NCI-H2227 treated with DMSO at 0.1 percent for 48 hours (cell line): ENCODE results near the gene THOC7.
A peak's percentile ranks its signal among the peaks of the same experiment; 100 is the strongest.

Source experiments
- DNase-seq: peaks from one replicate; lab custom pipeline; 2025; lab: John Stamatoyannopoulos, UW

The THOC7 gene

GRCh38 chr3:63845215-63845614, 18.4 kb downstream of the THOC7 start:
- no peak for DNase-seq

DNA sequence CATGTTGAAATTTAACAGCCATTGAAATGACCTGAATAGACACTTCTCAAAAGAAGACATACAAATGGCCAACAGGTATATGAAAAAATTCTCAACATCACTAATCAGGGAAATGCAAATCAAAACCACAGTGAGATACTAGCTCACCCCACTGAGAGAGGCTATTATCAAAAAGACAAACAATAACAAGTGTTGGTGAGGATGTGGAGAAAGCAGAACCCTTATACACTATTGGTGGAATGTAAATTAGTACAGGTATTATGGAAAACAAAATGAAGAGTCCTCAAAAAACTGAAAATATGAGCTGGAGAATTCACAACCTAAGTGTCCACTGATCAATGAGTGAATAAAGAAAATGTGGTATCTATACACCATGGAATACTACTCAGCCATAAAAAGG, 21.5 kb downstream of the THOC7 start:
- no peak for DNase-seq

DNA sequence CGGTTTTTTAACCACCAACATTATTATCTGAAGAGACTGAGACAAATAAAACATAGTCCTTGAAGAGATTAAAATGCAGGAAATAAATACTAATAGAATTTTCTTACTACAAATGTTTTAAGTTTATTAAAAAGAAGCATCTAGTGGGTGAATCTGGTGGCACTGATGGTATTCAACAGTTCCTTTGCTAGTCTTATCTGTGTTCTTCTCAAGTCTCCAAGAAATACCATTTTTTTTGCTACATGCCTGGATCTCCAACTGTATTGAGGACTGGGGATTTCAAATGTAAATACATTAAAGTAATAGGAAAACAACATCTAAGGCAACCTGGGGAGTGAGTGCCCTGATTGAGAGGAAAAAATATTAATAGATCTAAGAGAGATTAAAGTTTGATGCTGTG, 21.9 kb downstream of the THOC7 start:
- no peak for DNase-seq

GRCh38 chr3:63832395-63832794, 31.2 kb downstream of the THOC7 start:
- no peak for DNase-seq

DNA sequence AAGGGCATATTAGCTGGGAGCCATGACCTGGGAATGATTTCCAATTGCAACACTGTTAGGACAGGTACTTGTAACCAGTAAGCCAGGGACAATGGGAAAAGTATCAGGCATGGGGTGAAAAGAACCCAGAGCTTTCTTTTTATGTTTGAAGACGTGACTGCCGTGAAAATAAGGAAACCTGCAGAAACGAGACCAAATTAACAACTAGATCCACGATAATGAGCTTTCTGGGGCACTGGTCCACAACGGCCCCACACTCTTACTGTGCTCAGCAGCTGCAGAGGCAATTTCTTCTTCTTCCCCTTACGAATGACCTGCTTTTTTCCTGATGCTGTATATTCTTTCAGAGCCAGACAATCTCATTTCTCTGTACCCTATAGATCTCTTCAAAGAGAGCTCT, 33.1 kb downstream of the THOC7 start:
- DNase-seq, result no peak

GRCh38 chr3:63824309-63824708, 39.3 kb downstream of the THOC7 start:
- DNase-seq, result no peak

DNA sequence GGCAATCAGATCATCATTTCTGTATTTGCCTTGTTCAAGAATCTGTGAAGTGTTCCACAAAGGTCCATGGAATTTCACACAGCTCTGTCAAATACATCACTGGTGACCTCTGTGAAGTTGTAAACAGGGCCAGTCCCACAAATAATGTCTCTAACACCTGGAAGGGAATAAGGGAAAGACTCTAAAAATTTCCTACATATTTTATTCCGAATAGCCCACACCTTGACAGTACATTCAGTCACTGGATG, 44.5 kb downstream of the THOC7 start, which contains the start of gene C3orf49:
TSS of gene C3orf49 (plus strand) at position 149 of the 248 bp plus-strand sequence. CDS start 173 bp downstream, outside the sequence.
- DNase-seq, result no peak

GRCh38 chr3:63818282-63819150, 45.1 kb downstream of the THOC7 start:
- DNase-seq, result peak; percentile 53

- DNase-seq, result no peak
Observed at GRCh38 chr3:63817225-63817624, 46.4 kb downstream of the THOC7 start.

DNA sequence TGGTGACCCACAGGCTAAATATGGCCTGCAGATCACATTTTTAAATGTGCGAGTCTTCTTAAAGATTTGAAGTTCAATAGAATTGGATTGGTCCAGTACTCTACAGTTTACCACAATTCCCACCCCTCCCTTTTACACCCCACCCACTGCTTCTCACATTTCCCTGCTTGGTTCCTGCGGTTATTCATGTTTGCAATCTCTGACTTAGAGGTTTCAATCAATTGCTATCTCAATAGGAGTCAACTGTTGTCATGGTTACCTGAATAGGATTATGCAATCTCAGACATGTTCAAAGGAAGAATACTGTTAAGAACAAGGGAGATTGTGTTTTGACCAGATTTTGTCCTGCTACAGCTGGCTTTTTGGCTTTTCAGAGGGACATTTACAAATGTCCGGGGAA, 49.4 kb downstream of the THOC7 start:
- no peak for DNase-seq

DNA sequence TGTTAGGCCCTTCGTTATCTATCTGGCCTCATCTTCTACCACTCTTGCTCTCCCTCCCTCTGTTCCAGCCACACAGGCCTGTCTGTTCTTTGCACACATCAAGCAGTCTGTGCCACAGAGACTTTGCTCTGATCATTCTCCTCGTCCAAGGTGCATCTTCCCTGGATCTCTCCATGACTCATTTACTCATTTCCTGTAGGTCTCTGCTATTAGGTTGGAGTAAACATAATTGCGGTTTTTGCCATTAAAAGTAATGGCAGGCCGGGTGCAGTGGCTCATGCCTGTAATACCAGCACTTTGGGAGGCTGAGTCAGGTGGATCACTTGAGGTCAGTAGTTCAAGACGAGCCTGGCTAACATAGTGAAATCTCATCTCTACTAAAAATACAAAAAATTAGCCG, 54.0 kb downstream of the THOC7 start:
- no peak for DNase-seq

DNA sequence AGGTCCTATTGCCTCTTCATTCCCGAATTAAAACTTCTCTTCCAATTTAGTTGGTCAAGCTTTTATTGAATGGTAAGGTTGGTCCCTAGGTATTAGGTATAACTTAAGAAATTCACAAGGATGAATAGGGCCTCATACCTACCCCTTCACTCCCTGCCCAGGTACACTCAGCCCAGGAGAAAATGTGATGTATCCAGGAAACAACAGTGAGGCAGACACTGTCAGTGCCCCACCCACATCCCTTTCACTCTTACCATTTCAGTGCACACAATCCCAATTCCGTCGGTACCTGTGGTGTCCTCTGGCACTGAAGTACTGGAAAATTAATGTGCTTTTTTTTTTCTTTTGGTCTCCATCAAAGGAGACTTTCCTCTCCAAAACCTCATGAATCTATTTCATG, 55.0 kb downstream of the THOC7 start:
- no peak for DNase-seq

DNA sequence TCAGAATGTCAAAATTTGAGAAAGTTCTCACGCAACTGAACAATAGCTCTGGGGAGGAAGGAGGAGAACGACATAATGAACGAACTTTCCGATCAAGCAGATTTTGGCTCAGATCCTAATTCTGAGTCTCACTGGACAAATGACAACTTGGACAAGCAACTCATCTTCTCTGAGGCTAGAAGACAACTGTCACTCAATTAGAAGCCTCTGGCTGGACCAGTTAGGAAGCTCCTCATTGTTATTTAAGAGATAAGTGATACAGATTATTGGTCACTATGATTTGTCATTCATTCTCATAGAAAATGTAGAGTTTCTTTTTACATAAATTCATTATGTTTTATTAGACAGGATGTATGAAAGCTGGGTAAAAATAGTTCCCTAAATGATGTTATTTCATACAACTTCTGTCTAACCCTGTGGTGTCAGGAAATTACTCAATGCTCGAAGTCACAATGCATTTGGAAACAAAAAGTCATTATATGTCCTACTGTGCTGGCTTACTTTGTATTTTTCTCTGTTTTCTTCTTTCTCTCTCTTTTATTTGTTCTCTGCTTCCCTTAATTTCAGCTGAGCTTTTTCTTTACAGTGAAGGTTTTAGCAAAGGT, 55.5 kb downstream of the THOC7 start:
- DNase-seq, result no peak

DNA sequence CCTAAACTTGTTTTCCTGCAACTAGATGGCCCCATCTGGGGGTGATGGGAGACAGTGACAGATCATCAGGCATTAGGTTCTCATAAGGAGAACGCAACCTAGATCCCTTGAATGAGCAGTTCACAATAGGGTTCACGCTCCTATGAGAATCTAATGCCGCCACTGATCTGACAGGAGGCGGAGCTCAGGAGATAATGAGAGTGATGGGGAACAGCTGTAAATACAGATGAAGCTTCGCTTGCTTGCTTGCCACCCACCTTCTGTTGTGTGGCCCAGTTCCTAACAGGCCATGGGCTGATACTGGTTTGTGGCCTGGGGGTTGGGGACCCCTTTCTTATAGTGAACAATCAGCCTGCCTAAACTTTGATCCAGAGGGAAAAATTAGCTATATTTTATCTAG, 59.7 kb downstream of the THOC7 start:
- DNase-seq, result no peak

DNA sequence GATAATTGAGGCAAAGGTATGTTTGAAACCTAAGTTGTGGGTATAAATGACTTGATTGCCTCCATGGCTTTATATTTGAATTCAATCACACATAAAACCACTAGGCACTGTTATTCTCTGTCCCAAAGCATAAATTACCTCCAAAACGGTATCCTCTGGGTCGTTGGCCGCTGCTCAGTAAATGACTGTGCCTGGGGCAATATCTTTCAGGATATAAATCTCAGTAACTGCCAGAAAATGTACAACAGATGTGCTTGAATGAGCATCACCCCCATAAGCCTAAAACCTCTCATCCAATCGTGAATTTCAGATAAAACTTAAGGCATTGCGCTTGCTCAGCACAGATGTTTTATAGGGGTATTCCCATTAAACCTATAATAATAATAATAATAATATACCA, 63.5 kb downstream of the THOC7 start:
- DNase-seq, result no peak

DNA sequence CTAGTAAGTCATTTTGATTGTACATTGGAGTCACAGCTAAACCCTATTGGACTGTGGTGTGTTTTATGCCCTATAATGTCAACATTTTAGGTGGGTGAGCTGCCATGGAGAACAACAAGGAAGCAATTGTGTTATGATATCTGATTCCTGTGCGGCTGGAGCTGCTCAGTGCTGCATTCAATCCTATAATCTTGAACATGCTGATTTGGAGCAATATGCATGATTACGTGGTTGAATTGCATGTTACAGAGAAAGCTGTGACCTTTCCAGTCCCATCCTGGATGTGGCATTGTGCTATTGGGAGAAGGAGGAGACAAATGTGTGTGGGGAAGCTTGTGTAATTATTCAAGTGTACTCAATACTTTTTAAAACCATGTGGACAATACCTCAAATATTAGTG, 64.7 kb downstream of the THOC7 start:
- peak; percentile 20 for DNase-seq

DNA sequence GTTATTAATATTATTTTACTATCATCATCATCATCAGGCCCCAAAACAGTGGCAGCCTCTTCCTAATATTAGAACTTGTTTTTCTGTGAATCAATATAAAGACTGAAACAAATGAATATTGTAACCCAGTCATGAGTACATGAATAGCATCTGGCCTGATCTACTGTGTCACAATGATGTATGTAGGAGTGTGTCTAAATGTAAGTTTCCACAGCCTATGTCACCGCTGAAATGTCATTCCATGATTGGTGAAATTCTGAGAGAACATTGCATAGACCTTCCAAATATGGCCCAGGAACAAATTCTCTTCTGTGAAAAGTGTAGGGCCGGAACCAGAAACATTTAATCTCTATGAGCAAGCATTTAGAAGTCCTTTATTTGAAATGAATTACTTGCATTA, 65.1 kb downstream of the THOC7 start:
- DNase-seq, result no peak

- DNase-seq, result no peak
Observed at GRCh38 chr3:63795438-63795837, 68.2 kb downstream of the THOC7 start.

DNA sequence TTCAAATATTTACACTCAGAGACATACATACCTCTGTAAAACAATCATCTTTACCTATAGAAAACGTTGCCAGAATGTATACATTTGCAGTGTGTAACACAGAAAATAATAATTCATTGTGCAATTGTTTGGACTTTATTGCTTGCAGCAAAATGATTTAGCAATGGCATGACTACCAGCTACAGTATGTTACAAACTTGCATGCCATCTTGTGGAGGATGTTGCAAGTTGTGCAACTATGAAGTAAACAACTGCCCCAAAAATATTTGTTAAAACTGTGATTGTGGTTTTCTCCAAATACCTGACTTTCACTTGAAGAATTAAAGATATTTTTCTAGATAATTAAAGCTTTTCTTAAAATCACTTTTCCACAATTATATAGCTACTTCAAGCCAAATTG, 71.6 kb downstream of the THOC7 start:
- DNase-seq, result peak; percentile 13
